Esophagus muscularis mucosa (tissue), 2 donors: ENCODE data around the gene SF3B1.

Experiments used
- POLR2A ChIP-seq: fragments of 450-650 bp; IDR thresholded peaks from one replicate; pipeline ENCODE4 v1.6.1; 2017; ENCODE audit warnings: antibody characterized with exemption, moderate library complexity, mild to moderate bottlenecking, low read depth
- POLR2AphosphoS5 ChIP-seq, 2 donors: sonication (generic); formaldehyde crosslinking; IDR thresholded peaks; one replicate each; pipeline ENCODE4 v1.6.1; 2017; ENCODE audit warnings: antibody characterized with exemption in 2 of 2

DNA sequence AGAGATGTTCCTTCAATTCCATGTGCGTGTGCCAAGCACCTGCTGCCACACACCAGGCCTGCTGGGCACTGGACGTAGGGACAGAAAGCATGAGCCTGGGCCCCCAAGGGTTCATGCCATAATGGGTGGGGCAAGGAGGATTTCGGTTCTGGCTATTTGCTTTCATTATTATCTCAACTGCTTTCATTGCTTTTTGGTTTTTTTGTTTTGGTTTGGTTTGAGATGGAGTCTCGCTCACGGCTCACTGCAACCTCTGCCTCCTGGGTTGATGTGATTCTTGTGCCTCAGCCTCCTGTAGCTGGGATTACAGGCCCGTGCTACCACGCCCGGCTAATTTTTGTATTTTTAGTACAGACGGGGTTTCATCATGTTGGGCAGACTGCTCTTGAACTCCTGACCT lies 57.2 kb downstream of the SF3B1 start:
- no peak for TF ChIP-seq POLR2AphosphoS5 (IDR thresholded peaks at IDR 0.05)
- TF ChIP-seq POLR2A, result no peak
